Measurements from ENCODE around the gene FUOM. TPM values are rescaled to one million over a fixed set of nuclear protein-coding genes. Genes with fewer than 3 reads are reported as not detected.
"Not testable (repeated sequence)": the region's sequence is repeated elsewhere in the genome, so short reads cannot be mapped to it uniquely, and the experiment has no call there.

FUOM gene
- total RNA-seq, 3 donors from 2014 or later, result 40.7 to 47.4 (median 46.6) TPM

- no peaks in the 10 kb centered on the region for H3K36me3 Mint-ChIP-seq (ENCODE audit: insufficient read depth)
- DNase-seq (peak; percentile 57), ATAC-seq (peak; percentile 74 to 75)
- H3K27me3 Mint-ChIP-seq (ENCODE audit: low read depth), result no peaks in the 10 kb centered on the region
- no peaks in the 10 kb centered on the region for H3K9me3 Mint-ChIP-seq
- H3K4me3 Mint-ChIP-seq, result peak within 1 kb of the TSS; percentile 81
- peaks cover 12% of the 10 kb centered on the region for H3K4me1 Mint-ChIP-seq (ENCODE audit: low read depth)
Measured at GRCh38 chr10:133379152-133379800, 21.5 kb upstream of the FUOM start, which contains the start of gene PAOX. TSS of gene PAOX (plus strand) at chr10:133379262. CDS start at chr10:133379317, 55 bp downstream.

DNA sequence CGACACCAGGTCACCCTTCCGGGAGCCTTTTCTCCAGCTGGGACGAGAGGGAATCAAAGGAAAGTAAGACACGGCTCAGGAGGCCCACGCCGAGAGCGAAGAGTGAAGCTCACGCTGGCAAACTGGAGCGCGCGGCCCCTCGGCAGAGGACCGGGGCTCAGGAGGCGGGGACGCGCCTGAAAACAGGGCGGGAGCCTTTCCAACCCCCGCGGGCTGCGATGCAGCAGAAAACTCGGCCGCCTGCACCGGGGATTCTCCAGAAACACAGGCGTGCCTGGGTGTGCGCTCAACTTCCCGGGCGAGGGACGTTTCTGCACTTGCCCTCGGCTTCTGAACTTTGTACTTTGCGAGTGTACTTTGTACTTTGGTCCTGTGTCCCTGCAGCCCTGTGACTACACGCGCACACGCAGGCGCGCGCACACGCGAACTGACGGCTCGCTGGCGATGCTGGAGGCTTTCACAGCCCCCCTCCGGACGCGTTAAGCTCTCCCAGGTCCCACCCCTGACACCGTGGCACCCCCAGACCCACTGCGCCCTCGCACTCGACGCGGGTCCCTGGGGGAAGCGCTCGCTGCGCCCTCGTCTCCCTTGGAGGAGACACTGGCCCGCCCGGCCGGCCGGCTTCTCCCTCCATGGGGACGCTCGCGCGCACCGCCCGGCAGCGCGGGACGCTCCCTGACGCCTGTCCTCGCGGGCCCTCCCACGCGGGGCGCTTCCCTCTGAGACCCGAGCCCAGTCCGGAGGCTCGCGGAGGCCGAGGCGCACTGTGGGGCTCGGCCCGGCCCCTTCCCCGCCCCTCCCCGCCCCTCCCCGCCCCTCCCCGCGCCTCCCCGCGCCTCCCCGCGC lies 20.7 kb upstream of the FUOM start:
- H3K4me3 Mint-ChIP-seq, result peak overlapping the region; percentile 81
- no peaks in the 10 kb centered on the region for H3K36me3 Mint-ChIP-seq (ENCODE audit: insufficient read depth)
- ATAC-seq, result peak; percentile 65 to 66
- no peaks in the 10 kb centered on the region for H3K27me3 Mint-ChIP-seq (ENCODE audit: low read depth)
- no peaks in the 10 kb centered on the region for H3K9me3 Mint-ChIP-seq
- peak; percentile 49 for DNase-seq
- peaks cover 15% of the 10 kb centered on the region for H3K4me1 Mint-ChIP-seq (ENCODE audit: low read depth)

DNA sequence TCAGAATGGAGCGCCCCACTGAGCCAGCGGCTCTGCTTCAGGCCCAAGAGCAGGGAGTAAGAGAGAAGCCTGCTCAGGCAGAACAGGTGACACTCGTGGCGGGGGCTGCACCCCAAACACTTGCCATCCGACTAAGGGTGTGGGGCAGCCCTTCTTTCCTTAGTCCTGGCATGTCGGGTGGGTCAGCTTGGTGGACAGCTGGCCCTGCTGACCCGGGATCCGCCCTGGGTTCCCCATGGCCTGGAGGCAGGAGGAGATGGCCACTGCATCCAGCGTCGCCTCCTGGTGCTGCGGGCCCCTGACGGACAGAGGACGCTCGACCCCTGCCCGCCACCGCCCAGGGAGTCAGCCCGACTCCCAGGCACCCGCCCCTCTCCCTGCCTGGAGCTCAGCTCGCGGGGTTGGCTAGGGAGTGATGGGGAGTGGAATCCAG lies 20.0 kb upstream of the FUOM start:
- no peaks in the 10 kb centered on the region for H3K27me3 Mint-ChIP-seq (ENCODE audit: low read depth)
- ATAC-seq (no peak), DNase-seq (no peak)
- H3K4me1 Mint-ChIP-seq (ENCODE audit: low read depth), result peaks cover 15% of the 10 kb centered on the region
- H3K36me3 Mint-ChIP-seq (ENCODE audit: insufficient read depth), result no peaks in the 10 kb centered on the region
- peak overlapping the region; percentile 81 for H3K4me3 Mint-ChIP-seq
- no peaks in the 10 kb centered on the region for H3K9me3 Mint-ChIP-seq

DNA sequence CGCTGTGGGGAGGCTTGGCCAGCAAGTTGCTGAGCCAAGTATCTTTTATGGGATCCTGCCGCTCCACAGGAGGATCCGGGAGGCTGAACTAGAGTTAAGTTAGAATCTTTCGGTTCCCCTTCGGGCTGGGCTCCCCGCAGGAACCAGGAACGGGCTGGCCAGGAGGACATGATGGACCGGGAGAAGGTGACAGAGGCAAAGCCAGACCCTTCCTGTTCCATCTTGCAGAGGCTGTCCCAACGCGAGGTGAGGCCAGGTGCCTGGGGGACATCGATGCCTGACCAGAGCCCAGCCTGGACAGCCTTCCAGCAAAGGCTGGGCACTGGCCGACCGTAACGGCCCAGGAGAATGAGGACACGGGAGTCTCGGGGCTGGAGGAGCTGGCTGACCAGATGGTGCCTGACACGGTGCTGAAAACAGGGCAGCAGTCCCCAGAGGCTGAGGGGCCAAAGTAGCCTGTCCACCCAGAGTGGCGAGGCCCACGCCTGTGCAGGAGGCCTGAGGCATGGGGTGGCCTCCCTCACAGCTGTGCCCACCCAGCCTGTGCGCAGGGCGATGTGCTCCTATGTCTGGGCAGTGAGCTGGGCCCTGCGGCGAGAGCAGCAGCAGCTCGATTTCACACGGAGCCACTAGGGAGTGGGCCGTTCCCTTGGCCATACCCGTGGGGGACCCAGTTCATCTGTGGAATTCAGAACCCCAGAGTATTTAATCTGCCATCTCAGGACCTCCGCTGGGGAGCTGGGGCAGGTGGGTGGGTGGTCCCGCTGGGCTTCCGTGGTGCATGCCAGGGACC lies 19.4 kb upstream of the FUOM start:
- no peak for DNase-seq
- peaks cover 15% of the 10 kb centered on the region for H3K4me1 Mint-ChIP-seq (ENCODE audit: low read depth)
- no peaks in the 10 kb centered on the region for H3K27me3 Mint-ChIP-seq (ENCODE audit: low read depth)
- H3K4me3 Mint-ChIP-seq, result peak overlapping the region; percentile 81
- no peak for ATAC-seq
- H3K36me3 Mint-ChIP-seq (ENCODE audit: insufficient read depth), result no peaks in the 10 kb centered on the region
- no peaks in the 10 kb centered on the region for H3K9me3 Mint-ChIP-seq

GRCh38 chr10:133376183-133376582 lies 18.4 kb upstream of the FUOM start:
- H3K36me3 Mint-ChIP-seq (ENCODE audit: insufficient read depth); H3K9me3 Mint-ChIP-seq; ATAC-seq; H3K27me3 Mint-ChIP-seq (ENCODE audit: low read depth); DNase-seq: not testable (repeated sequence)
- Mint-ChIP-seq H3K4me1 (ENCODE audit: low read depth) (peaks cover 16% of the 10 kb centered on the region), H3K4me3 (peak overlapping the region; percentile 44)

- H3K27me3 Mint-ChIP-seq (ENCODE audit: low read depth), result no peaks in the 10 kb centered on the region
- peaks cover 16% of the 10 kb centered on the region for H3K4me1 Mint-ChIP-seq (ENCODE audit: low read depth)
- H3K9me3 Mint-ChIP-seq, result no peaks in the 10 kb centered on the region
- DNase-seq (no peak), ATAC-seq (no peak)
- peak overlapping the region; percentile 70 for H3K4me3 Mint-ChIP-seq
- peaks cover under 1% of the 10 kb centered on the region for H3K36me3 Mint-ChIP-seq (ENCODE audit: insufficient read depth)
Measured at GRCh38 chr10:133375357-133376115, 17.7 kb upstream of the FUOM start.

DNA sequence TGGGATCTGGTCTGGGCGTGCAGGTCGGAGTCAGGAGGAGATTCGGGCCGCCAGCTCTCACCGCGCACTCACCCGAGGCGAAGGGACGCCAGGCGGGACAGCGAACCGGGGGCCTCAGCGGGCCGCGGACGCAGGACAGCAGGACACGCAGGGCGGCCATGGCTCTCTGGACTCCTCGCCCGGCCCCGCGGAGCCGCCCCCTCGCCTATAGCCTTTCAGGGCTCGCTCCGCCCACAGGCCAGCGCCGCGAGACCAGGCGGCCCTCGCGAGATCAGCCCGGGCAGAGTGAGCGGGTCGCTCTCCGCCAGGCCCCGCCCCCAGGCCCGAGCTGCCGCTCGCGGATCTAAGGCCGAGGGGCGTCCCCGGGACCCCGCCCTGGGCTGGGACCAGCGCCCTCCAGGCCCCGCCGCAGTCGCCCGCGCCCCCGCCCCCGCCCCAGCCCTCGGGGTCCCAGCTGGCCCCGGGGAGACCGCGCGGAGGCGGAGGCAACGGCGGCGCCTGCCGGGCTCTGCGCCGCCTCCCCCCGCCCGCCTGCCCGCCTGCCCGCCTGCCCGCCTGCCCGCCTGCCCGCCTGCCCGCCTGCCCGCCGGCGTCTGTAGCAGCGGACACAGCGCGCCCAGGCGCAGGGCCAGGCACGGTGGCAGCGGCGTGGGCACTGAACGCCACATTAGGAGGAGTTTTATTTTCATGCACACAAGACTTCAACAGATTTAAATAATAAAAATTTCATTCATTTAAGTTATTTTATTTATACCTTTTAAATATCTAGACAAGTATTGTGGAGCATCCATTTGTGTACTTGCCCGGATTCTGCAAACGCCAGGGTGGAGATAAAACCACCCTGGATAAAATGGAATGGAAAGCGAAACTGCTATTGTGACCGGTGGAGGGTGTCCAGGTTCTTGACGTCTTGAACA lies 15.6 kb upstream of the FUOM start, which contains the start of gene ECHS1:
TSS of gene ECHS1 (minus strand) at position 181 of the 917 bp plus-strand sequence. CDS start at position 160, 21 bp downstream.
- Mint-ChIP-seq H3K4me3 (peak within 1 kb of the TSS; percentile 82), H3K36me3 (ENCODE audit: insufficient read depth) (peaks cover 11% of the 10 kb centered on the region), H3K4me1 (ENCODE audit: low read depth) (peaks cover 11% of the 10 kb centered on the region), H3K9me3 (no peaks in the 10 kb centered on the region), H3K27me3 (ENCODE audit: low read depth) (no peaks in the 10 kb centered on the region)
- ATAC-seq, result peak; percentile 99 to 100
- DNase-seq, result peak; percentile 91

DNA sequence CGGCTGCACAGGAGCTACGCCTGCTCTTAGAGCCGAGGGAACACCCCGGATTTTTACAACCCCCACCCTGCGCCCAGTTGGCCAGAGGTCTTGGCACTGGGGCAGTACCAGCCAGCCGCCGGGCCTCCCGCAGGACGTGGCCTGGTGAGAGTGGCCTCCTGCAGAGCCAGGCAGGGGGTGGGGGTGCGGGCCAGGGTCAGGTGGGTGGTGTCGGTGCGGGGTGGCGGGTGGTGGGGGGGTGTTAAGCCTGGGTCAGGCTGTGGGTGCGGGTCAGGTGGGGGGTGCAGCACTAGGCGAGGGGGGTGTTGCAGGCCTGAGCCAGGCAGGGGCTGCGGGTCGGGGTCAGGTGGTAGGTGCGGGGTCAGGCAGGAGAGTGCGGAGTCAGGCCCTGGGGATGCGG lies 14.7 kb upstream of the FUOM start:
- peak overlapping the region; percentile 77 for H3K4me3 Mint-ChIP-seq
- no peak for DNase-seq
- no peaks in the 10 kb centered on the region for H3K27me3 Mint-ChIP-seq (ENCODE audit: low read depth)

GRCh38 chr10:133370030-133370786 lies 12.4 kb upstream of the FUOM start:
- DNase-seq (no peak), ATAC-seq (no peak)
- Mint-ChIP-seq H3K36me3 (ENCODE audit: insufficient read depth) (peaks cover 11% of the 10 kb centered on the region), H3K27me3 (ENCODE audit: low read depth) (no peaks in the 10 kb centered on the region), H3K9me3 (no peaks in the 10 kb centered on the region), H3K4me3 (peak overlapping the region; percentile 5), H3K4me1 (ENCODE audit: low read depth) (peaks cover 6% of the 10 kb centered on the region)

More for the DNA sequence above, 14.7 kb upstream of the FUOM start:
- H3K9me3 Mint-ChIP-seq, result no peaks in the 10 kb centered on the region
- no peak for ATAC-seq
- H3K36me3 Mint-ChIP-seq (ENCODE audit: insufficient read depth), result peaks cover 11% of the 10 kb centered on the region
- peaks cover 11% of the 10 kb centered on the region for H3K4me1 Mint-ChIP-seq (ENCODE audit: low read depth)

DNA sequence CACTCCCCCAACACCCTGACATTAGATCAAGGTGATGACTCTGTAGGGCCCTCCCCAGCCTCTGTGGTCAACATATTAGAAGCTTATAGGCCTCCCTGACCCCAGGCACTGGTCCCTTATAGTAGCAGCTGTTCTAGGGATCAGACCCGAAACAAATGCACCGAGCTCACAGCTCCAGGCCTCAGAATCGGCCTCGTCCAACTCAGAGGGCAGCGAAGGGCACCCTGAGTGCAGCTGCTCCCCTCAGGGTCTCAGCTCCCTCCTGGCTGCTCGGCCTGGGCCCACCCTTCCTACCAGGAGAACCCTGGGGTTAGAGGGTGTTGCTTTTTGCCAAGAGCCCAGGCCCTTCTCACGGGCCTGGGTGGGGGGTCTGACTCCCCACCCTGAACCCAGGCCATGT lies 10.3 kb upstream of the FUOM start:
- Mint-ChIP-seq H3K27me3 (ENCODE audit: low read depth) (no peaks in the 10 kb centered on the region), H3K9me3 (no peaks in the 10 kb centered on the region), H3K4me1 (ENCODE audit: low read depth) (peaks cover 2% of the 10 kb centered on the region), H3K36me3 (ENCODE audit: insufficient read depth) (peaks cover 11% of the 10 kb centered on the region), H3K4me3 (no peak overlapping the region)
- no peak for ATAC-seq
- no peak for DNase-seq

DNA sequence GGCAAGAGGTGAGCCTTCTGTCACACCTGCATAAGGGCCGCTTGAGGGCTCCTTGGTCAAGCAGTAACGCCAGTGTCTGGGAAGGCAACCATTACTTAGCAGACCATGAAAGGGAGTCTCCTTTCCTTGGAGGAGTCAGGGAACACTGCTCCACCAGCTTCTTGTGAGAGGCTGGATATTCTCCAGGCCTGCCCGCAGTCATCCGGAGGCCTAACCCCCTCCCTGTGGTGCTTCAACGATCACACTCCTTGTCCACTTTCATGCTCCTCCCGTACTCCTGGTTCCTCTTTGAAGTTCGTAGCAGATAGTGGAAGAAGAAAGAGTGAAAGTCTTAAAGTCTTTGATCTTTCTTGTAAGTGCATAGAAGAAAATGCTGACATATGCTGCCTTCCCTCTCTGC lies 9.6 kb upstream of the FUOM start:
- H3K27me3 Mint-ChIP-seq (ENCODE audit: low read depth); DNase-seq; H3K4me1 Mint-ChIP-seq (ENCODE audit: low read depth); ATAC-seq; H3K4me3 Mint-ChIP-seq; H3K9me3 Mint-ChIP-seq: not testable (repeated sequence)
- H3K36me3 Mint-ChIP-seq (ENCODE audit: insufficient read depth), result peaks cover 11% of the 10 kb centered on the region

DNA sequence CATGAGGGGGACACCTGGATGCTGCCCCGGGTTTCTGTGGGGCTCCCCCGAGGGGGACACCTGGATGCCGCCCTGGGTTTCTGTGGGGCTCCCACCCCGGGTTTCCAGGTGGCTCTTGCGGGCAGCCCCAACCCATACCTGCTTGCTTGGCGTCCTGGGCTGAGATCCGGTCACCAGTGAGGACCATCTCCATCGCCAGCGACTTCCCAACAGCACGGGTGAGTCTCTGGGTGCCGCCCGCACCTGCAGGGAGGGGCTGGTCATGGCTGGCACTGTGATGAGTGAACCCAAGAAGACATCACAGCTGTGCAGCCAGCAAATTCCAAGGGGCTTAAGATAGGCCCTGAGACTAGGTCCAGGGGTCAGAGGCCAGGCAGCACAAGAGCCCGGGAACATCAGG lies 8.9 kb upstream of the FUOM start:
- ATAC-seq (no peak), DNase-seq (no peak)
- no peaks in the 10 kb centered on the region for H3K27me3 Mint-ChIP-seq (ENCODE audit: low read depth)
- no peaks in the 10 kb centered on the region for H3K9me3 Mint-ChIP-seq
- H3K4me1 Mint-ChIP-seq (ENCODE audit: low read depth), result peaks cover 2% of the 10 kb centered on the region
- no peak overlapping the region for H3K4me3 Mint-ChIP-seq
- H3K36me3 Mint-ChIP-seq (ENCODE audit: insufficient read depth), result peaks cover 17% of the 10 kb centered on the region
